Astrocyte (in vitro differentiated cells and primary cell): ENCODE data around the gene TK2. TPM values are rescaled to one million over a fixed set of nuclear protein-coding genes. Genes with fewer than 3 reads are reported as not detected.
A peak's percentile ranks its signal among the peaks of the same experiment; 100 is the strongest.

ENCODE experiments used
- DNase-seq: peaks from one replicate; pipeline ENCODE4 v3.0.0-alpha.2; 2010; ENCODE audit warnings: low read depth
- FAIRE-seq: peaks from 2 replicates; lab custom pipeline; 2011; peaks lifted over from hg19 to GRCh38; lab: Jason Lieb, UNC
- H2AFZ ChIP-seq: 2 replicates; pipeline ENCODE4 v1.6.0; 2012; ENCODE audit warnings: low read depth, low read length, inconsistent platforms
- H3K27ac ChIP-seq: 2 replicates; pipeline ENCODE4 v1.5.1; 2011; ENCODE audit warnings: low read depth, low read length, inconsistent platforms
- H3K27me3 ChIP-seq: 2 replicates; pipeline ENCODE4 v1.6.0; 2011; ENCODE audit warnings: low read length, inconsistent platforms; ENCODE audit not compliant: insufficient read depth
- H3K36me3 ChIP-seq: 2 replicates; pipeline ENCODE4 v1.5.1; 2011; ENCODE audit warnings: low read length, inconsistent platforms; ENCODE audit not compliant: insufficient read depth
- H3K4me1 ChIP-seq: 2 replicates; pipeline ENCODE4 v1.5.1; 2011; ENCODE audit warnings: low read length, inconsistent platforms; ENCODE audit not compliant: insufficient read depth
- H3K4me2 ChIP-seq: 2 replicates; pipeline ENCODE4 v1.6.0; 2012; ENCODE audit warnings: low read length, inconsistent platforms
- H3K4me3 ChIP-seq: 2 replicates; pipeline ENCODE4 v1.5.1; 2011; ENCODE audit warnings: low read depth, mild to moderate bottlenecking, low read length, inconsistent platforms; ENCODE audit not compliant: insufficient read depth
- H3K79me2 ChIP-seq: 2 replicates; pipeline ENCODE4 v1.6.0; 2012; ENCODE audit warnings: mild to moderate bottlenecking, low read length, inconsistent platforms; ENCODE audit not compliant: insufficient read depth
- H3K9ac ChIP-seq: 2 replicates; pipeline ENCODE4 v1.6.0; 2012; ENCODE audit warnings: mild to moderate bottlenecking, low read length, inconsistent platforms
- H3K9me3 ChIP-seq: 2 replicates; pipeline ENCODE4 v1.5.1; 2012; ENCODE audit warnings: low read depth, mild to moderate bottlenecking, low read length, inconsistent platforms; ENCODE audit not compliant: insufficient read depth
- H4K20me1 ChIP-seq: 2 replicates; pipeline ENCODE4 v1.6.0; 2012; ENCODE audit warnings: low read length, inconsistent platforms; ENCODE audit not compliant: insufficient read depth
- H3K27ac Mint-ChIP-seq: one replicate; pipeline ENCODE4 v1.8.0; 2021; ENCODE audit warnings: mild to moderate bottlenecking, mixed read lengths; ENCODE audit not compliant: unreplicated experiment
- H3K27me3 Mint-ChIP-seq: one replicate; pipeline ENCODE4 v1.8.0; 2021; ENCODE audit warnings: low read depth, mixed read lengths; ENCODE audit not compliant: unreplicated experiment
- H3K36me3 Mint-ChIP-seq: one replicate; pipeline ENCODE4 v1.8.0; 2021; ENCODE audit warnings: low read depth, mixed read lengths; ENCODE audit not compliant: unreplicated experiment
- H3K4me1 Mint-ChIP-seq: one replicate; pipeline ENCODE4 v1.8.0; 2021; ENCODE audit warnings: low read depth, mixed read lengths; ENCODE audit not compliant: unreplicated experiment
- H3K4me3 Mint-ChIP-seq: one replicate; pipeline ENCODE4 v1.8.0; 2021; ENCODE audit warnings: mild to moderate bottlenecking, moderate library complexity, mixed read lengths; ENCODE audit not compliant: unreplicated experiment
- H3K9me3 Mint-ChIP-seq: one replicate; pipeline ENCODE4 v1.8.0; 2021; ENCODE audit warnings: mild to moderate bottlenecking, mixed read lengths; ENCODE audit not compliant: unreplicated experiment
- CTCF ChIP-seq: IDR thresholded peaks from 2 replicates; pipeline ENCODE4 v1.5.1; 2011; ENCODE audit warnings: low read depth, mild to moderate bottlenecking, inconsistent platforms, low read length, moderate library complexity; ENCODE audit not compliant: insufficient read depth
- EZH2 ChIP-seq: IDR thresholded peaks from 2 replicates; pipeline ENCODE4 v1.6.1; 2012; ENCODE audit warnings: mild to moderate bottlenecking, low read length, inconsistent platforms; ENCODE audit not compliant: insufficient read depth
- total RNA-seq: library from RNA; stranded (reverse); gene quantifications from 2 replicates; pipeline ENCODE4 v1.2.1, GENCODE V29; 2021

The TK2 gene
- total RNA-seq, 1 donor from 2014 or later: 12.4 TPM

GRCh38 chr16:66581246-66581952 is 31.5 kb upstream of the TK2 start:
- Mint-ChIP-seq H3K4me1 (peaks cover 14% of the 10 kb centered on the region), H3K4me3 (no peak overlapping the region), H3K27me3 (peaks cover 30% of the 10 kb centered on the region), H3K27ac (peak overlapping the region; percentile 81), H3K9me3 (no peaks in the 10 kb centered on the region), H3K36me3 (no peaks in the 10 kb centered on the region)
- Histone ChIP-seq H3K36me3 (no peaks in the 10 kb centered on the region), H2AFZ (peak overlapping the region; percentile 48), H3K9me3 (no peaks in the 10 kb centered on the region), H3K27me3 (peaks cover 17% of the 10 kb centered on the region), H3K4me2 (peak overlapping the region; percentile 50), H4K20me1 (no peaks in the 10 kb centered on the region), H3K4me1 (peaks cover 29% of the 10 kb centered on the region), H3K79me2 (no peaks in the 10 kb centered on the region), H3K27ac (peak overlapping the region; percentile 21), H3K9ac (peak overlapping the region; percentile 7), H3K4me3 (no peak overlapping the region)
- DNase-seq (peak; percentile 57), FAIRE-seq (no peak)
- TF ChIP-seq EZH2 (no peak), CTCF (no peak)

- no peaks in the 10 kb centered on the region for H3K9me3 ChIP-seq
- H2AFZ ChIP-seq: no peak overlapping the region
- H3K79me2 ChIP-seq: no peaks in the 10 kb centered on the region
- peak overlapping the region; percentile 50 for H3K4me2 ChIP-seq
- Mint-ChIP-seq H3K36me3 (no peaks in the 10 kb centered on the region), H3K27ac (peak overlapping the region; percentile 81), H3K27me3 (peaks cover 27% of the 10 kb centered on the region), H3K4me3 (no peak overlapping the region), H3K9me3 (no peaks in the 10 kb centered on the region), H3K4me1 (peaks cover 14% of the 10 kb centered on the region)
- peaks cover 29% of the 10 kb centered on the region for H3K4me1 ChIP-seq
- H3K27me3 ChIP-seq: peaks cover 17% of the 10 kb centered on the region
- no peaks in the 10 kb centered on the region for H3K36me3 ChIP-seq
- peak overlapping the region; percentile 21 for H3K27ac ChIP-seq
- no peaks in the 10 kb centered on the region for H4K20me1 ChIP-seq
- no peak overlapping the region for H3K4me3 ChIP-seq
- H3K9ac ChIP-seq: peak overlapping the region; percentile 7
- DNase-seq: peak; percentile 83
- FAIRE-seq: peak; percentile 62
- TF ChIP-seq CTCF: no peak
- no peak for TF ChIP-seq EZH2
Observed at GRCh38 chr16:66580605-66581209, 30.8 kb upstream of the TK2 start.
